Neural cell (in vitro differentiated cells): ENCODE results near the gene KIFC1.

Experiments
- EP300 ChIP-seq: fragments of 450-650 bp; conservative IDR thresholded peaks from 2 replicates; pipeline ENCODE4 v1.6.1; 2014; ENCODE audit warnings: antibody characterized with exemption, mild to moderate bottlenecking, moderate library complexity; ENCODE audit not compliant: poor library complexity, severe bottlenecking
- EZH2 ChIP-seq: fragments of 200-600, 300-800 bp; shearing (Covaris generic), sonication (generic); IDR thresholded peaks from 2 replicates; pipeline ENCODE4 v1.6.1; 2014; ENCODE audit warnings: antibody characterized with exemption, low read length, borderline replicate concordance, mild to moderate bottlenecking; ENCODE audit not compliant: insufficient read depth, poor library complexity, severe bottlenecking
- TF ChIP-seq, protein P1 (sequence below): fragments of 450-650 bp; IDR thresholded peaks from 2 replicates; pipeline ENCODE4 v1.5.1; 2014; ENCODE audit warnings: antibody characterized with exemption, mild to moderate bottlenecking, moderate library complexity; ENCODE audit not compliant: poor library complexity, severe bottlenecking

DNA sequence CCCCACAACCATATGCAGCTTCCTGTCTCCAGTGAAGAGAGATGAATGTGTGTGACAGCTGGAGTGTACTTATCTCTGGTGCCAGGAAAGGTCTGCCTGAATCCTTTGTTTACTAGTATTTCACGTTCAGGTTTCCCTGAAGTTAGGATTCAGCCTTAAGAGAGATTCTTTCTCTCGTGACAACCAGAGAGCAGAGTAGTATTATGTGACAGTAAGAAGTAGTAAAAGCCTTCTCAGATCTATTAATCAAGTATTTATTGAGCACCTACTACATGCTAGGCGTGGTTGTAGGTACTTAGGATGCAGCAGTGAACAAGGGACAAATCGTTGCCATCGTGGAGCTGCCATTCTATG is 949 bp downstream of the KIFC1 start:
- TF ChIP-seq, protein P1, sequence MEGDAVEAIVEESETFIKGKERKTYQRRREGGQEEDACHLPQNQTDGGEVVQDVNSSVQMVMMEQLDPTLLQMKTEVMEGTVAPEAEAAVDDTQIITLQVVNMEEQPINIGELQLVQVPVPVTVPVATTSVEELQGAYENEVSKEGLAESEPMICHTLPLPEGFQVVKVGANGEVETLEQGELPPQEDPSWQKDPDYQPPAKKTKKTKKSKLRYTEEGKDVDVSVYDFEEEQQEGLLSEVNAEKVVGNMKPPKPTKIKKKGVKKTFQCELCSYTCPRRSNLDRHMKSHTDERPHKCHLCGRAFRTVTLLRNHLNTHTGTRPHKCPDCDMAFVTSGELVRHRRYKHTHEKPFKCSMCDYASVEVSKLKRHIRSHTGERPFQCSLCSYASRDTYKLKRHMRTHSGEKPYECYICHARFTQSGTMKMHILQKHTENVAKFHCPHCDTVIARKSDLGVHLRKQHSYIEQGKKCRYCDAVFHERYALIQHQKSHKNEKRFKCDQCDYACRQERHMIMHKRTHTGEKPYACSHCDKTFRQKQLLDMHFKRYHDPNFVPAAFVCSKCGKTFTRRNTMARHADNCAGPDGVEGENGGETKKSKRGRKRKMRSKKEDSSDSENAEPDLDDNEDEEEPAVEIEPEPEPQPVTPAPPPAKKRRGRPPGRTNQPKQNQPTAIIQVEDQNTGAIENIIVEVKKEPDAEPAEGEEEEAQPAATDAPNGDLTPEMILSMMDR: no peak
- TF ChIP-seq EZH2: no peak
- no peak for TF ChIP-seq EP300
